Upper lobe of right lung (tissue), 1 donor: ENCODE data around the gene BABAM2. TPM values are rescaled to one million over a fixed set of nuclear protein-coding genes. Genes with fewer than 3 reads are reported as not detected.

Source experiments
- ATAC-seq: fragments of 200-7000 bp; cut with Tn5 transposase; one replicate; pipeline ENCODE4 v1.9.1; 2020; ENCODE audit warnings: mild to moderate bottlenecking, moderate library complexity
- DNase-seq: peaks from one replicate; pipeline ENCODE4 v3.0.0-alpha.2; 2020
- H3K27ac ChIP-seq: fragments of 200-600 bp; one replicate; pipeline ENCODE4 v1.8.0; 2022
- H3K27me3 ChIP-seq: fragments of 200-600 bp; one replicate; pipeline ENCODE4 v1.8.0; 2022; ENCODE audit warnings: mild to moderate bottlenecking
- H3K36me3 ChIP-seq: fragments of 200-600 bp; one replicate; pipeline ENCODE4 v1.8.0; 2022
- H3K4me1 ChIP-seq: fragments of 200-600 bp; one replicate; pipeline ENCODE4 v1.8.0; 2022
- H3K4me3 ChIP-seq: fragments of 200-600 bp; one replicate; pipeline ENCODE4 v1.8.0; 2022; ENCODE audit warnings: mild to moderate bottlenecking
- H3K9me3 ChIP-seq: fragments of 200-600 bp; one replicate; pipeline ENCODE4 v1.8.0; 2022
- intact Hi-C: fragments of 100-400 bp; cut with DNase I; formaldehyde crosslinking; loops from one replicate; pipeline ENCODE4 v1.11.0; 2022
- total RNA-seq: library from RNA; stranded (reverse); fragmentation: NEBNext Ultra II Directional; extraction: Animal tissue kit (Norgen Biotek cat#: 25700); gene quantifications from one replicate; pipeline ENCODE4 v1.2.1, GENCODE V29; 2021
- TF ChIP-seq, protein P1 (sequence below): fragments of 200-600 bp; IDR thresholded peaks from one replicate; pipeline ENCODE4 v1.8.0; 2022; ENCODE audit warnings: antibody characterized with exemption
- donor health status: DM: no; HTN: yes; CAD: no; lungs with severe emphysema.

Gene BABAM2
- total RNA-seq, 1 donor from 2014 or later = 36.2 TPM

DNA sequence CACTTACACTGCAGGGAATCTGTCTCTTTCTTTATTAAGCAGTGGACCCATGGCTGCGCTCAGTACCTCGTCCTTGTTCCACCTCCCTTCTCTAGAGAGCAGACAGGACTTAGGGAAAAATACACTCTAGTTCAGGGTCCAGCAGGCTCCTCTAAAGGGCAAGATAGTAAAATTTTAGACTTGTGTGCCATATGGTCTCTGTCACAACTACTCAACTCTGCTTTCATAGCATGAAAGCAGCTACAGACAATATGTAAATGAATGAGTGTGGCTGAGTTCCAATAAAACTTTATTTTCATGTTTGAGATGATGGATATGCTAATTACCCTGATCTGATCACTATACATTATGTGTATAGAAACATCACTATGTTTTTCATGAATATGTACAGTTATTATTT lies 163.1 kb downstream of the BABAM2 start:
- Histone ChIP-seq H3K27me3 (no peaks in the 10 kb centered on the region), H3K36me3 (no peaks in the 10 kb centered on the region), H3K9me3 (no peaks in the 10 kb centered on the region), H3K4me3 (no peak overlapping the region), H3K4me1 (peaks cover 6% of the 10 kb centered on the region), H3K27ac (no peak overlapping the region)
- no peak for DNase-seq
- intact Hi-C loops = no loop called here
- no peak for ATAC-seq
- TF ChIP-seq, protein P1, sequence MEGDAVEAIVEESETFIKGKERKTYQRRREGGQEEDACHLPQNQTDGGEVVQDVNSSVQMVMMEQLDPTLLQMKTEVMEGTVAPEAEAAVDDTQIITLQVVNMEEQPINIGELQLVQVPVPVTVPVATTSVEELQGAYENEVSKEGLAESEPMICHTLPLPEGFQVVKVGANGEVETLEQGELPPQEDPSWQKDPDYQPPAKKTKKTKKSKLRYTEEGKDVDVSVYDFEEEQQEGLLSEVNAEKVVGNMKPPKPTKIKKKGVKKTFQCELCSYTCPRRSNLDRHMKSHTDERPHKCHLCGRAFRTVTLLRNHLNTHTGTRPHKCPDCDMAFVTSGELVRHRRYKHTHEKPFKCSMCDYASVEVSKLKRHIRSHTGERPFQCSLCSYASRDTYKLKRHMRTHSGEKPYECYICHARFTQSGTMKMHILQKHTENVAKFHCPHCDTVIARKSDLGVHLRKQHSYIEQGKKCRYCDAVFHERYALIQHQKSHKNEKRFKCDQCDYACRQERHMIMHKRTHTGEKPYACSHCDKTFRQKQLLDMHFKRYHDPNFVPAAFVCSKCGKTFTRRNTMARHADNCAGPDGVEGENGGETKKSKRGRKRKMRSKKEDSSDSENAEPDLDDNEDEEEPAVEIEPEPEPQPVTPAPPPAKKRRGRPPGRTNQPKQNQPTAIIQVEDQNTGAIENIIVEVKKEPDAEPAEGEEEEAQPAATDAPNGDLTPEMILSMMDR = no peak

DNA sequence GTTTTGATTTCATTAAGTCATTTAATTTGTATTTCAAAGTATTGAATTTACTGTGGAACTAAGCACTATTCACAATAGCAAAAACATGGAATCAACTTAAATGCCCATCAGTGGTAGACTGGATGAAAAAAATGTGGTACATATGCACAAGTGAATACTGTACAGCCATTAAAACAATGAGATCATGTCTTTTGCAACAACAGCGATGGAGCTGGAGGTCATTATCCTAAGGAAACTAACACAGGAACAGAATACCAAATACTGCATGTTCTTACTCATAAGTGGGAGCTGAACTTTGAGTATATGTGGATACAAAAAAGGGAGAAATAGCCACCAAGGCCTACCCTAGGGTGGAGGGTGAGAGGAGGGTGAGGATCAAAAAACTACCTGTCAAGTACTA lies 164.4 kb downstream of the BABAM2 start:
- ATAC-seq (no peak), DNase-seq (no peak)
- H3K4me3 ChIP-seq = no peak overlapping the region

DNA sequence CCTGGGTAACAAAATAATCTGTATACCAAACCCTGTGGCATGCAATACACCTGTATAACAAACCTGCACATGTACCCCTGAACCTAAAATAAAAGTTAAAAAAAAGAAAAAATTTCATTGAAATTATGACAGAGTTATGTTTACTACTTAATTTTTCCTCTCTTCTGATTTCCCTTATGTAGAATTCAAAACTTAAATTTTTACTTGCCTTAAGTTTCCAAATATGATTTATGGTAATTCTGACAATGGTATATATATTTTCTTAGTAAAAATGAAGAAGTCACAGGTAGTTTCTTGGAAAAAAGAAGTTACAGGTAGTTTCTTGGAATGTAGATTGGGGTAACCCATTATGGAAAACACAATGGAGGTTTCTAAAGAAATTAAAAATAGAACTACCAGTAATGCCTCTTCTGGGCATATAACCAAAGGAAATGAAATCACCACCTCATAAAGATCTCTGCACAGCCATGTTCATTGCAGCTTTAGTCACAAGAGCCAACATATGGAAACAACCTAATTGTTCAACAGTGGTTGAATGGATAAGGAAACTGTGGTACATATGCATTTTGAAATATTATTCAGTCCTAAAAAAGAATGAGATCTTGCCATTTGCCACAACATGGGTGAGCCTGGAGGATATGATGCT lies 164.9 kb downstream of the BABAM2 start:
- TF ChIP-seq, protein P1 = no peak
- Histone ChIP-seq H3K9me3 (no peaks in the 10 kb centered on the region), H3K36me3 (no peaks in the 10 kb centered on the region), H3K4me1 (no peaks in the 10 kb centered on the region), H3K27me3 (no peaks in the 10 kb centered on the region), H3K27ac (no peak overlapping the region), H3K4me3 (no peak overlapping the region)
- DNase-seq (no peak), ATAC-seq (no peak)
- intact Hi-C loops = no loop called here

More for the DNA sequence above, 164.4 kb downstream of the BABAM2 start:
- H3K27ac ChIP-seq = no peak overlapping the region
- no peaks in the 10 kb centered on the region for H3K36me3 ChIP-seq
- no peaks in the 10 kb centered on the region for H3K9me3 ChIP-seq
- TF ChIP-seq, protein P1 = no peak
- intact Hi-C loops = no loop called here
- H3K4me1 ChIP-seq = no peaks in the 10 kb centered on the region
- H3K27me3 ChIP-seq = no peaks in the 10 kb centered on the region

DNA sequence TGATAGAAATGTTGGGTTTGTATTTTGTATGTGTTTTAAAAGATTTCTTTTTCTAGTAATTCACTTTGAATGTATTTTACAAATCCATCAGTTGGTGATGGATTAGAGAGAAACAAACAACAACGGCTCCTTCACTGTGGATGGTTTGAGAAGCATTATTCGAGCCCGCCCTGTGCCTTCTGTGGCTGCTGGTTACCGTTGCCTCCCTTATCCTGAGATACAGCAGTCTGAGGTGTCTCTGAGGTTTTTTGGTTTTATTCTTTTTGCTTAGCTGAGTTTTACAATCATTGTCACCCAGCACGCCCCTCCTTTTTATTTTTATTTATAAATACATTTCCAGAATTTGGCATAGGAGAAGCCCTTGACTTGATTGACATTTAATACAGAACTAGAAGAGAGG lies 168.3 kb downstream of the BABAM2 start:
- no peak for ATAC-seq
- Histone ChIP-seq H3K9me3 (no peaks in the 10 kb centered on the region), H3K27me3 (no peaks in the 10 kb centered on the region), H3K4me1 (no peaks in the 10 kb centered on the region), H3K27ac (no peak overlapping the region), H3K36me3 (no peaks in the 10 kb centered on the region), H3K4me3 (no peak overlapping the region)
- DNase-seq = no peak
- TF ChIP-seq, protein P1 = no peak
- intact Hi-C loops = no loop called here

DNA sequence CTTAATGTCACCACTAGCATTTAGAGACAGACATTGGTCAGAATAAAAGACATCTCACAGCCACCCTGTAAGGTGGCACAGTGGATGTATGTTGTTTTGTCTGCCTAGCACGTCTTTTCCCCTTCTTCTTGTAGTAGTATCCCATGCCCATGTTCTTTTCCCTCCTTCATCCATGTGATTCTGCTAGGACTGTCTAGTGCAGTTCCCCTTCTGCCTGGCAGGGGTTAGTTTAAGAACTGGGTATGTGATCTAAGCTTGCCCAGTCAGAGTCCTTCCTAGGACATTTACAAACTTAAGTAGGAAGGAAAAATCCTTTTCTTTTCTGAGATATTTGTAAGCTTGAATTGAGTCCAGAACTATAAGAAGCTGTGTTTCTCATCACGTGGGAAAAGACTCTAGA lies 172.3 kb downstream of the BABAM2 start:
- intact Hi-C loops = no loop called here
- TF ChIP-seq, protein P1 = no peak
- no peak for DNase-seq

DNA sequence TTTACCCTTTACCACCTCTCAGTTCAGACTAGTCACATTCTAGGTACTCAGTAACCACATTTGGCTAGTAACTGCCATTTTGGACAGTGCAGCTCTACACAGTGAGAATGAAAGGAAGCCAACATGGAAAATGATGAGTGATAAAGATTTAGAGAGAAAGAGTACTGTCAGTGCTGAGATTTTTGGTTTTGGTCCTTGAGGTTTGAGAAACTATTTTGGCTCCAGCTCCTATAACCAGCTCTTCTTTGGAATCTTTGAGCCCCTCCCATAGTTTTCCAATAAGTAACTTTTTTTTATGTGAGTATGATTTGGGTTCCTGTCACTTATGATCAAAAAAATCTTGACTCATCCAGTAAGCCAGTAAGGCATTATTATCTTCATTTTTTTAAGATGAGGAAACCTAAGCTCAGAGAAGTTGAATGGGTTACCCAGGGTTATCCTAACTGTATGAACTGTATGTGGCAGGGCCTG lies 173.0 kb downstream of the BABAM2 start:
- no peak for ATAC-seq
- Histone ChIP-seq H3K4me1 (no peaks in the 10 kb centered on the region), H3K4me3 (no peak overlapping the region), H3K27ac (no peak overlapping the region), H3K9me3 (no peaks in the 10 kb centered on the region), H3K27me3 (no peaks in the 10 kb centered on the region), H3K36me3 (no peaks in the 10 kb centered on the region)
- TF ChIP-seq, protein P1 = no peak
- intact Hi-C loops = no loop called here
- DNase-seq = no peak

More for the DNA sequence above, 172.3 kb downstream of the BABAM2 start:
- Histone ChIP-seq H3K4me1 (no peaks in the 10 kb centered on the region), H3K27ac (no peak overlapping the region), H3K36me3 (no peaks in the 10 kb centered on the region), H3K9me3 (no peaks in the 10 kb centered on the region), H3K27me3 (no peaks in the 10 kb centered on the region), H3K4me3 (no peak overlapping the region)
- ATAC-seq = no peak
